HepG2 (cell line): ENCODE data around the gene RPL31. TPM values are rescaled to one million over a fixed set of nuclear protein-coding genes. Genes with fewer than 3 reads are reported as not detected.

Experiments
- HMG20A ChIP-seq: IDR thresholded peaks from 2 replicates; pipeline ENCODE4 v1.6.1; 2016; ENCODE audit warnings: borderline replicate concordance
- MAZ ChIP-seq, 2 experiments: sonication (generic) in 1 of 2; formaldehyde crosslinking in 1 of 2; IDR thresholded peaks; 2 replicates each; pipeline versions ENCODE4 v1.5.0 to v1.6.1; 2012 to 2020; ENCODE audit warnings: low read depth in 2 of 2, mild to moderate bottlenecking in 2 of 2, borderline replicate concordance in 1 of 2, improper control_type of control experiment in 1 of 2, low read length in 1 of 2, missing genetic modification reagents in 1 of 2, moderate library complexity in 1 of 2
- PHB2 ChIP-seq: fragments of 450-650 bp; IDR thresholded peaks from 2 replicates; pipeline ENCODE4 v1.6.1; 2018; ENCODE audit not compliant: partially characterized antibody
- STAT5B ChIP-seq: sonication (generic); formaldehyde crosslinking; IDR thresholded peaks from 2 replicates; pipeline ENCODE4 v1.4.0; 2020; ENCODE audit warnings: missing genetic modification reagents
- ZFP82 ChIP-seq: sonication (generic); formaldehyde crosslinking; IDR thresholded peaks from 2 replicates; pipeline ENCODE4 v1.5.1; 2020; ENCODE audit warnings: mild to moderate bottlenecking, missing genetic modification reagents, borderline replicate concordance
- ZNF234 ChIP-seq: sonication (generic); formaldehyde crosslinking; conservative IDR thresholded peaks from 2 replicates; pipeline ENCODE4 v1.5.1; 2020; ENCODE audit warnings: mild to moderate bottlenecking, missing genetic modification reagents
- ZNF24 ChIP-seq: fragments of 450-650 bp; IDR thresholded peaks from 2 replicates; pipeline ENCODE4 v1.6.1; 2017; ENCODE audit warnings: antibody characterized with exemption, mild to moderate bottlenecking
- ZNF256 ChIP-seq: sonication (generic); formaldehyde crosslinking; conservative IDR thresholded peaks from 2 replicates; pipeline ENCODE4 v1.4.0; 2020; ENCODE audit warnings: missing genetic modification reagents
- polyA plus RNA-seq, 8 experiments: library from polyadenylated mRNA; depleted of rRNA in 3 of 8; stranded (reverse) in 7 of 8; unstranded in 1 of 8; fragments of >200 nt; fragmentation: Illumina TruSeq in 4 of 8; extraction: Trizol in 4 of 8; gene quantifications; 2 replicates each; pipeline versions ENCODE4 v1.2.1 to v1.2.3, GENCODE V29; 2011 to 2016; ENCODE audit warnings: low read depth in 4 of 8, missing spikeins in 1 of 8, mixed read lengths in 1 of 8; ENCODE audit not compliant: insufficient read depth in 1 of 8
- total RNA-seq, 5 experiments: library from RNA; depleted of rRNA; stranded (reverse); fragments of >200 nt; fragmentation: Illumina TruSeq; extraction: Trizol; gene quantifications; 2 replicates each; pipeline ENCODE4 v1.2.3, GENCODE V29; 2016; ENCODE audit warnings: low read depth in 1 of 5
- TF ChIP-seq, protein P1 (sequence below): sonication (generic); formaldehyde crosslinking; IDR thresholded peaks from 2 replicates; pipeline ENCODE4 v1.8.0; 2022; ENCODE audit warnings: mild to moderate bottlenecking, missing genetic modification reagents
- TF ChIP-seq, protein P2 (sequence below): sonication (generic); formaldehyde crosslinking; IDR thresholded peaks from 2 replicates; pipeline ENCODE4 v1.4.0; 2020; ENCODE audit warnings: mild to moderate bottlenecking, missing genetic modification reagents, borderline replicate concordance
- TF ChIP-seq, protein P3 (sequence below): sonication (generic); formaldehyde crosslinking; IDR thresholded peaks from 2 replicates; pipeline ENCODE4 v1.8.0; 2022; ENCODE audit warnings: mild to moderate bottlenecking, missing genetic modification reagents; ENCODE audit not compliant: insufficient replicate concordance
- TF ChIP-seq, protein P4 (sequence below): sonication (generic); formaldehyde crosslinking; IDR thresholded peaks from 2 replicates; pipeline ENCODE4 v1.4.0; 2020; ENCODE audit warnings: mild to moderate bottlenecking, missing genetic modification reagents, borderline replicate concordance
- TF ChIP-seq, protein P5 (sequence below): sonication (generic); formaldehyde crosslinking; IDR thresholded peaks from 2 replicates; pipeline ENCODE4 v1.4.0; 2020; ENCODE audit warnings: missing genetic modification reagents, borderline replicate concordance

Gene RPL31
- total and polyA plus RNA-seq, 2 of the 13 experiments (the other 11 are each of a cell fraction or from before 2014, with no cell fraction given): 3,331 to 3,582 TPM

DNA sequence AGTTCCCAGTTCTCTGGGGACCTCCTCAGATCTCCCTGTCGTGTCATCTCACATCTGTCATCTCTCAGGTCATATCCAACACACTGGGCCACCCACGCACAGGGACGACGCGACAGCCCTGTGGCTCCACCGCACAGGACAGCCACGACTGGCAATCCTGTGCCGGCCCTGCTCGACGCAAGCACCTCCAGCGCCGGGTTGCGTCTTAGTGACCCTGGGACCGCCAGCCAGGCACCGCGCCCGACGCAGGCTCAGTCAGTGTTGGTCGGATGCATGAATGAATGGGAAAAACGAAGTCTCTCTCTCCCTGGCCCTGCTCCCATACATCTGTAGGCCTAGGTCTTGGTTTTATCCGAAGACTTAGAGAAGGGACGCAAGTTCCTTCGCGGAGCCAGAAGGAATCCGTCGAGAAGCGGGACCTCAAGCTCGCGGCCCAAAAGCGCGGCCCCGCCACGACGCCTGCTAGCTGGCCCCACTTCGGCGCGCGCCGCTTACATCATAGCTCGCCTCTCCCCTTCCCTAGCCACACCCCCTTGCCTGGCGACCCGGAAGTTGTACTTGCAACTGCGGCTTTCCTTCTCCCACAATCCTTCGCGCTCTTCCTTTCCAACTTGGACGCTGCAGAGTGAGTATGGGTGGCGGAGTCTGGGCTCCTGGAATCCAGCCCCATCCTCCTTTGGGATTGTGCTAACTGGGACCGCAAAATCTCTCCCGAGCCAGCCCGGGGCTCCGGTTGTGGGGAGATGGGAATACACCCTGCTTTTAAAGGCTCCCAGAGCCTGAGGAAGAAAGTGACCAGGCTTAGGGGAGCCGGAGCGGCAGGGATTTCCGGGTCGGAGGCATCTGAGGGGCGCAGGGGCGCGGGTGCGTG lies at the start of gene RPL31 (continued):
- TF ChIP-seq ZFP82 (CRISPR knock-in tag) (peak; percentile 84), HMG20A (CRISPR knock-in tag) (peak; percentile 52), ZNF256 (CRISPR knock-in tag) (peak; percentile 90), ZNF234 (CRISPR knock-in tag) (no peak; the same call in 1 of the 2 replicates), ZNF24 (0 out of 2 replicates have a peak, but pooled peaks have one; percentile 29), MAZ (IDR thresholded peaks at IDR 0.05; ENCODE audit: borderline replicate concordance, low read depth, low read length) (peak; percentile 80; the same call in 1 of the 2 replicates), MAZ (CRISPR knock-in tag; IDR thresholded peaks at IDR 0.05; ENCODE audit: low read depth) (peak; percentile 95), STAT5B (peak; percentile 91), PHB2 (no peak)
- TF ChIP-seq, protein P1, sequence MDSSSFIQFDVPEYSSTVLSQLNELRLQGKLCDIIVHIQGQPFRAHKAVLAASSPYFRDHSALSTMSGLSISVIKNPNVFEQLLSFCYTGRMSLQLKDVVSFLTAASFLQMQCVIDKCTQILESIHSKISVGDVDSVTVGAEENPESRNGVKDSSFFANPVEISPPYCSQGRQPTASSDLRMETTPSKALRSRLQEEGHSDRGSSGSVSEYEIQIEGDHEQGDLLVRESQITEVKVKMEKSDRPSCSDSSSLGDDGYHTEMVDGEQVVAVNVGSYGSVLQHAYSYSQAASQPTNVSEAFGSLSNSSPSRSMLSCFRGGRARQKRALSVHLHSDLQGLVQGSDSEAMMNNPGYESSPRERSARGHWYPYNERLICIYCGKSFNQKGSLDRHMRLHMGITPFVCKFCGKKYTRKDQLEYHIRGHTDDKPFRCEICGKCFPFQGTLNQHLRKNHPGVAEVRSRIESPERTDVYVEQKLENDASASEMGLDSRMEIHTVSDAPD (CRISPR knock-in tag): peak; percentile 94
- TF ChIP-seq, protein P2, sequence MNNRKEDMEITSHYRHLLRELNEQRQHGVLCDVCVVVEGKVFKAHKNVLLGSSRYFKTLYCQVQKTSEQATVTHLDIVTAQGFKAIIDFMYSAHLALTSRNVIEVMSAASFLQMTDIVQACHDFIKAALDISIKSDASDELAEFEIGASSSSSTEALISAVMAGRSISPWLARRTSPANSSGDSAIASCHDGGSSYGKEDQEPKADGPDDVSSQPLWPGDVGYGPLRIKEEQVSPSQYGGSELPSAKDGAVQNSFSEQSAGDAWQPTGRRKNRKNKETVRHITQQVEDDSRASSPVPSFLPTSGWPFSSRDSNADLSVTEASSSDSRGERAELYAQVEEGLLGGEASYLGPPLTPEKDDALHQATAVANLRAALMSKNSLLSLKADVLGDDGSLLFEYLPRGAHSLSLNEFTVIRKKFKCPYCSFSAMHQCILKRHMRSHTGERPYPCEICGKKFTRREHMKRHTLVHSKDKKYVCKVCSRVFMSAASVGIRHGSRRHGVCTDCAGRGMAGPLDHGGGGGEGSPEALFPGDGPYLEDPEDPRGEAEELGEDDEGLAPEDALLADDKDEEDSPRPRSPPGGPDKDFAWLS (CRISPR knock-in tag): peak; percentile 70
- TF ChIP-seq, protein P3, sequence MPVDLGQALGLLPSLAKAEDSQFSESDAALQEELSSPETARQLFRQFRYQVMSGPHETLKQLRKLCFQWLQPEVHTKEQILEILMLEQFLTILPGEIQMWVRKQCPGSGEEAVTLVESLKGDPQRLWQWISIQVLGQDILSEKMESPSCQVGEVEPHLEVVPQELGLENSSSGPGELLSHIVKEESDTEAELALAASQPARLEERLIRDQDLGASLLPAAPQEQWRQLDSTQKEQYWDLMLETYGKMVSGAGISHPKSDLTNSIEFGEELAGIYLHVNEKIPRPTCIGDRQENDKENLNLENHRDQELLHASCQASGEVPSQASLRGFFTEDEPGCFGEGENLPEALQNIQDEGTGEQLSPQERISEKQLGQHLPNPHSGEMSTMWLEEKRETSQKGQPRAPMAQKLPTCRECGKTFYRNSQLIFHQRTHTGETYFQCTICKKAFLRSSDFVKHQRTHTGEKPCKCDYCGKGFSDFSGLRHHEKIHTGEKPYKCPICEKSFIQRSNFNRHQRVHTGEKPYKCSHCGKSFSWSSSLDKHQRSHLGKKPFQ (CRISPR knock-in tag): peak; percentile 93
- TF ChIP-seq, protein P4, sequence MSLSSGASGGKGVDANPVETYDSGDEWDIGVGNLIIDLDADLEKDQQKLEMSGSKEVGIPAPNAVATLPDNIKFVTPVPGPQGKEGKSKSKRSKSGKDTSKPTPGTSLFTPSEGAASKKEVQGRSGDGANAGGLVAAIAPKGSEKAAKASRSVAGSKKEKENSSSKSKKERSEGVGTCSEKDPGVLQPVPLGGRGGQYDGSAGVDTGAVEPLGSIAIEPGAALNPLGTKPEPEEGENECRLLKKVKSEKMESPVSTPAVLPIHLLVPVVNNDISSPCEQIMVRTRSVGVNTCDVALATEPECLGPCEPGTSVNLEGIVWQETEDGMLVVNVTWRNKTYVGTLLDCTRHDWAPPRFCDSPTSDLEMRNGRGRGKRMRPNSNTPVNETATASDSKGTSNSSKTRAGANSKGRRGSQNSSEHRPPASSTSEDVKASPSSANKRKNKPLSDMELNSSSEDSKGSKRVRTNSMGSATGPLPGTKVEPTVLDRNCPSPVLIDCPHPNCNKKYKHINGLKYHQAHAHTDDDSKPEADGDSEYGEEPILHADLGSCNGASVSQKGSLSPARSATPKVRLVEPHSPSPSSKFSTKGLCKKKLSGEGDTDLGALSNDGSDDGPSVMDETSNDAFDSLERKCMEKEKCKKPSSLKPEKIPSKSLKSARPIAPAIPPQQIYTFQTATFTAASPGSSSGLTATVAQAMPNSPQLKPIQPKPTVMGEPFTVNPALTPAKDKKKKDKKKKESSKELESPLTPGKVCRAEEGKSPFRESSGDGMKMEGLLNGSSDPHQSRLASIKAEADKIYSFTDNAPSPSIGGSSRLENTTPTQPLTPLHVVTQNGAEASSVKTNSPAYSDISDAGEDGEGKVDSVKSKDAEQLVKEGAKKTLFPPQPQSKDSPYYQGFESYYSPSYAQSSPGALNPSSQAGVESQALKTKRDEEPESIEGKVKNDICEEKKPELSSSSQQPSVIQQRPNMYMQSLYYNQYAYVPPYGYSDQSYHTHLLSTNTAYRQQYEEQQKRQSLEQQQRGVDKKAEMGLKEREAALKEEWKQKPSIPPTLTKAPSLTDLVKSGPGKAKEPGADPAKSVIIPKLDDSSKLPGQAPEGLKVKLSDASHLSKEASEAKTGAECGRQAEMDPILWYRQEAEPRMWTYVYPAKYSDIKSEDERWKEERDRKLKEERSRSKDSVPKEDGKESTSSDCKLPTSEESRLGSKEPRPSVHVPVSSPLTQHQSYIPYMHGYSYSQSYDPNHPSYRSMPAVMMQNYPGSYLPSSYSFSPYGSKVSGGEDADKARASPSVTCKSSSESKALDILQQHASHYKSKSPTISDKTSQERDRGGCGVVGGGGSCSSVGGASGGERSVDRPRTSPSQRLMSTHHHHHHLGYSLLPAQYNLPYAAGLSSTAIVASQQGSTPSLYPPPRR (CRISPR knock-in tag): peak; percentile 83; the same call in 1 of the 2 replicates
- TF ChIP-seq, protein P5, sequence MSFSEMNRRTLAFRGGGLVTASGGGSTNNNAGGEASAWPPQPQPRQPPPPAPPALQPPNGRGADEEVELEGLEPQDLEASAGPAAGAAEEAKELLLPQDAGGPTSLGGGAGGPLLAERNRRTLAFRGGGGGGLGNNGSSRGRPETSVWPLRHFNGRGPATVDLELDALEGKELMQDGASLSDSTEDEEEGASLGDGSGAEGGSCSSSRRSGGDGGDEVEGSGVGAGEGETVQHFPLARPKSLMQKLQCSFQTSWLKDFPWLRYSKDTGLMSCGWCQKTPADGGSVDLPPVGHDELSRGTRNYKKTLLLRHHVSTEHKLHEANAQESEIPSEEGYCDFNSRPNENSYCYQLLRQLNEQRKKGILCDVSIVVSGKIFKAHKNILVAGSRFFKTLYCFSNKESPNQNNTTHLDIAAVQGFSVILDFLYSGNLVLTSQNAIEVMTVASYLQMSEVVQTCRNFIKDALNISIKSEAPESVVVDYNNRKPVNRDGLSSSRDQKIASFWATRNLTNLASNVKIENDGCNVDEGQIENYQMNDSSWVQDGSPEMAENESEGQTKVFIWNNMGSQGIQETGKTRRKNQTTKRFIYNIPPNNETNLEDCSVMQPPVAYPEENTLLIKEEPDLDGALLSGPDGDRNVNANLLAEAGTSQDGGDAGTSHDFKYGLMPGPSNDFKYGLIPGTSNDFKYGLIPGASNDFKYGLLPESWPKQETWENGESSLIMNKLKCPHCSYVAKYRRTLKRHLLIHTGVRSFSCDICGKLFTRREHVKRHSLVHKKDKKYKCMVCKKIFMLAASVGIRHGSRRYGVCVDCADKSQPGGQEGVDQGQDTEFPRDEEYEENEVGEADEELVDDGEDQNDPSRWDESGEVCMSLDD: peak; percentile 72
